Astrocyte (in vitro differentiated cells and primary cell): ENCODE results near the gene SLC66A2. TPM values are rescaled to one million over a fixed set of nuclear protein-coding genes. Genes with fewer than 3 reads are reported as not detected.

Experiments used
- DNase-seq: peaks from one replicate; pipeline ENCODE4 v3.0.0-alpha.2; 2010; ENCODE audit warnings: low read depth
- FAIRE-seq: peaks from 2 replicates; lab custom pipeline; 2011; peaks lifted over from hg19 to GRCh38; lab: Jason Lieb, UNC
- H2AFZ ChIP-seq: 2 replicates; pipeline ENCODE4 v1.6.0; 2012; ENCODE audit warnings: low read depth, low read length, inconsistent platforms
- H3K27ac ChIP-seq: 2 replicates; pipeline ENCODE4 v1.5.1; 2011; ENCODE audit warnings: low read depth, low read length, inconsistent platforms
- H3K27me3 ChIP-seq: 2 replicates; pipeline ENCODE4 v1.6.0; 2011; ENCODE audit warnings: low read length, inconsistent platforms; ENCODE audit not compliant: insufficient read depth
- H3K36me3 ChIP-seq: 2 replicates; pipeline ENCODE4 v1.5.1; 2011; ENCODE audit warnings: low read length, inconsistent platforms; ENCODE audit not compliant: insufficient read depth
- H3K4me1 ChIP-seq: 2 replicates; pipeline ENCODE4 v1.5.1; 2011; ENCODE audit warnings: low read length, inconsistent platforms; ENCODE audit not compliant: insufficient read depth
- H3K4me2 ChIP-seq: 2 replicates; pipeline ENCODE4 v1.6.0; 2012; ENCODE audit warnings: low read length, inconsistent platforms
- H3K4me3 ChIP-seq: 2 replicates; pipeline ENCODE4 v1.5.1; 2011; ENCODE audit warnings: low read depth, mild to moderate bottlenecking, low read length, inconsistent platforms; ENCODE audit not compliant: insufficient read depth
- H3K79me2 ChIP-seq: 2 replicates; pipeline ENCODE4 v1.6.0; 2012; ENCODE audit warnings: mild to moderate bottlenecking, low read length, inconsistent platforms; ENCODE audit not compliant: insufficient read depth
- H3K9ac ChIP-seq: 2 replicates; pipeline ENCODE4 v1.6.0; 2012; ENCODE audit warnings: mild to moderate bottlenecking, low read length, inconsistent platforms
- H3K9me3 ChIP-seq: 2 replicates; pipeline ENCODE4 v1.5.1; 2012; ENCODE audit warnings: low read depth, mild to moderate bottlenecking, low read length, inconsistent platforms; ENCODE audit not compliant: insufficient read depth
- H4K20me1 ChIP-seq: 2 replicates; pipeline ENCODE4 v1.6.0; 2012; ENCODE audit warnings: low read length, inconsistent platforms; ENCODE audit not compliant: insufficient read depth
- H3K27ac Mint-ChIP-seq: one replicate; pipeline ENCODE4 v1.8.0; 2021; ENCODE audit warnings: mild to moderate bottlenecking, mixed read lengths; ENCODE audit not compliant: unreplicated experiment
- H3K27me3 Mint-ChIP-seq: one replicate; pipeline ENCODE4 v1.8.0; 2021; ENCODE audit warnings: low read depth, mixed read lengths; ENCODE audit not compliant: unreplicated experiment
- H3K36me3 Mint-ChIP-seq: one replicate; pipeline ENCODE4 v1.8.0; 2021; ENCODE audit warnings: low read depth, mixed read lengths; ENCODE audit not compliant: unreplicated experiment
- H3K4me1 Mint-ChIP-seq: one replicate; pipeline ENCODE4 v1.8.0; 2021; ENCODE audit warnings: low read depth, mixed read lengths; ENCODE audit not compliant: unreplicated experiment
- H3K4me3 Mint-ChIP-seq: one replicate; pipeline ENCODE4 v1.8.0; 2021; ENCODE audit warnings: mild to moderate bottlenecking, moderate library complexity, mixed read lengths; ENCODE audit not compliant: unreplicated experiment
- H3K9me3 Mint-ChIP-seq: one replicate; pipeline ENCODE4 v1.8.0; 2021; ENCODE audit warnings: mild to moderate bottlenecking, mixed read lengths; ENCODE audit not compliant: unreplicated experiment
- EZH2 ChIP-seq: IDR thresholded peaks from 2 replicates; pipeline ENCODE4 v1.6.1; 2012; ENCODE audit warnings: mild to moderate bottlenecking, low read length, inconsistent platforms; ENCODE audit not compliant: insufficient read depth
- total RNA-seq: library from RNA; stranded (reverse); gene quantifications from 2 replicates; pipeline ENCODE4 v1.2.1, GENCODE V29; 2021
- TF ChIP-seq, protein P1 (sequence below): IDR thresholded peaks from 2 replicates; pipeline ENCODE4 v1.5.1; 2011; ENCODE audit warnings: low read depth, mild to moderate bottlenecking, inconsistent platforms, low read length, moderate library complexity; ENCODE audit not compliant: insufficient read depth

SLC66A2 gene
- total RNA-seq, 1 donor from 2014 or later: 25.3 TPM

DNA sequence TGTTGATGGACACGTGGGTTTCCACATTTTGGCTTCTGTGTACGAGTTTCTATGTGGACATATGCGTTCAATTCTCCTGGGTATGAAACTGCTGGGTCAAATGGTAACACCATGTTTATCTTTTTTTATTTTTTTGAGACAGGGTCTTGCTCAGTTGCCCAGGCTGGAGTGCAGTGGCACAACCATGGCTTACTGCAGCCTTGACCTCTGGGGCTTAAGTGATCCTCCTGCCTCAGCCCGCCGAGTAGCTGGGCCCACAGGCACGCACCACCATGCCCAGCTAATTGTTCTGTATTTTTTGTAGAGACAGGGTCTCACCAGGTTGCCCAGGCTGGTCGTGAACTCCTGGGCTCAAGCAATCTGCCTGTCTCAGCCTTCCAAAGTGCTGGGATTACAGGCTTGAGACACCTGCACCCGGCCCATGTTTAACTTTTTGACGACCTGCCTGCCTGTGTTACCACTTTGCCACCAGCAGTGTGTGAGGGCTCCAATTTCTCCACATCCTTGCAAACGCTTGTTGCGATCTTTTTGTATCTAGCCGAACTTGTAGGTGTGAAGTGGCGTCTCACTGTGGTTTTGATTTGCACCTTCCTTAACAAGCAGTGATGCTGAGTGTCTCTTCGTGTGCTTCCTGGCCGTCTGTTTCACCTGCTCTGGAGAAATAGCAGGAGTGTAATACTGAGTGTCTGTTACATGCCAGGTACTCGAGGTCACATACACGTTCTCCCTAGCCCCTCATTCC, 19.9 kb upstream of the SLC66A2 start:
- H3K4me3 Mint-ChIP-seq: no peak overlapping the region

GRCh38 chr18:79970419-79971133, 19.1 kb upstream of the SLC66A2 start:
- no peak overlapping the region for H3K27ac Mint-ChIP-seq
- H3K9me3 ChIP-seq: no peaks in the 10 kb centered on the region
- TF ChIP-seq, protein P1, sequence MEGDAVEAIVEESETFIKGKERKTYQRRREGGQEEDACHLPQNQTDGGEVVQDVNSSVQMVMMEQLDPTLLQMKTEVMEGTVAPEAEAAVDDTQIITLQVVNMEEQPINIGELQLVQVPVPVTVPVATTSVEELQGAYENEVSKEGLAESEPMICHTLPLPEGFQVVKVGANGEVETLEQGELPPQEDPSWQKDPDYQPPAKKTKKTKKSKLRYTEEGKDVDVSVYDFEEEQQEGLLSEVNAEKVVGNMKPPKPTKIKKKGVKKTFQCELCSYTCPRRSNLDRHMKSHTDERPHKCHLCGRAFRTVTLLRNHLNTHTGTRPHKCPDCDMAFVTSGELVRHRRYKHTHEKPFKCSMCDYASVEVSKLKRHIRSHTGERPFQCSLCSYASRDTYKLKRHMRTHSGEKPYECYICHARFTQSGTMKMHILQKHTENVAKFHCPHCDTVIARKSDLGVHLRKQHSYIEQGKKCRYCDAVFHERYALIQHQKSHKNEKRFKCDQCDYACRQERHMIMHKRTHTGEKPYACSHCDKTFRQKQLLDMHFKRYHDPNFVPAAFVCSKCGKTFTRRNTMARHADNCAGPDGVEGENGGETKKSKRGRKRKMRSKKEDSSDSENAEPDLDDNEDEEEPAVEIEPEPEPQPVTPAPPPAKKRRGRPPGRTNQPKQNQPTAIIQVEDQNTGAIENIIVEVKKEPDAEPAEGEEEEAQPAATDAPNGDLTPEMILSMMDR: no peak
- no peak for TF ChIP-seq EZH2
- DNase-seq (no peak), FAIRE-seq (no peak)
- peaks cover 59% of the 10 kb centered on the region for H4K20me1 ChIP-seq
- H2AFZ ChIP-seq: no peak overlapping the region
- H3K36me3 Mint-ChIP-seq: peaks cover 11% of the 10 kb centered on the region
- H3K4me3 ChIP-seq: no peak overlapping the region
- no peaks in the 10 kb centered on the region for H3K27me3 ChIP-seq
- H3K79me2 ChIP-seq: peaks cover 31% of the 10 kb centered on the region
- H3K4me1 Mint-ChIP-seq: peaks cover 1% of the 10 kb centered on the region
- no peak overlapping the region for H3K9ac ChIP-seq
- no peak overlapping the region for H3K4me3 Mint-ChIP-seq
- H3K9me3 Mint-ChIP-seq: no peaks in the 10 kb centered on the region
- H3K27me3 Mint-ChIP-seq: no peaks in the 10 kb centered on the region
- peaks cover 19% of the 10 kb centered on the region for H3K36me3 ChIP-seq
- H3K4me1 ChIP-seq: no peaks in the 10 kb centered on the region
- no peak overlapping the region for H3K27ac ChIP-seq
- no peak overlapping the region for H3K4me2 ChIP-seq

More for the DNA sequence above, 19.9 kb upstream of the SLC66A2 start:
- Histone ChIP-seq H3K4me2 (no peak overlapping the region), H3K36me3 (peaks cover 19% of the 10 kb centered on the region), H3K79me2 (peaks cover 39% of the 10 kb centered on the region), H2AFZ (no peak overlapping the region), H4K20me1 (peaks cover 67% of the 10 kb centered on the region), H3K4me3 (no peak overlapping the region), H3K4me1 (no peaks in the 10 kb centered on the region), H3K9ac (no peak overlapping the region), H3K27me3 (no peaks in the 10 kb centered on the region), H3K9me3 (no peaks in the 10 kb centered on the region), H3K27ac (no peak overlapping the region)
- Mint-ChIP-seq H3K36me3 (peaks cover 12% of the 10 kb centered on the region), H3K4me1 (no peaks in the 10 kb centered on the region), H3K27me3 (no peaks in the 10 kb centered on the region), H3K9me3 (no peaks in the 10 kb centered on the region), H3K27ac (no peak overlapping the region)
- no peak for TF ChIP-seq EZH2
- TF ChIP-seq, protein P1: no peak
- FAIRE-seq (no peak), DNase-seq (no peak)
